HepG2 (cell line): ENCODE measurements around the gene PLXNB2. TPM values are rescaled to one million over a fixed set of nuclear protein-coding genes. Genes with fewer than 3 reads are reported as not detected.

Experiments
- CEBPG ChIP-seq: IDR thresholded peaks from 2 replicates; pipeline ENCODE4 v1.6.1; 2016
- CHD2 ChIP-seq: IDR thresholded peaks from 2 replicates; pipeline ENCODE4 v1.6.1; 2011; ENCODE audit warnings: low read depth, low read length, improper control_type of control experiment
- MIER3 ChIP-seq: IDR thresholded peaks from 2 replicates; pipeline ENCODE4 v1.6.1; 2016; ENCODE audit warnings: missing compliant biosample characterization, borderline replicate concordance
- NFIC ChIP-seq: IDR thresholded peaks from 2 replicates; pipeline ENCODE4 v1.6.1; 2012; ENCODE audit warnings: mild to moderate bottlenecking, low read length, inconsistent platforms
- SIN3B ChIP-seq: fragments of 150-350 bp; IDR thresholded peaks from 2 replicates; pipeline ENCODE4 v1.6.1; 2014; ENCODE audit warnings: low read length
- SMAD3 ChIP-seq: sonication (generic); formaldehyde crosslinking; IDR thresholded peaks from 2 replicates; pipeline ENCODE4 v1.4.0; 2020; ENCODE audit warnings: missing genetic modification reagents
- TBX2 ChIP-seq: sonication (generic); formaldehyde crosslinking; IDR thresholded peaks from 2 replicates; pipeline ENCODE4 v1.5.0; 2020; ENCODE audit warnings: missing genetic modification reagents, mild to moderate bottlenecking, borderline replicate concordance
- ZFP90 ChIP-seq: sonication (generic); formaldehyde crosslinking; IDR thresholded peaks from 2 replicates; pipeline ENCODE4 v1.8.0; 2022; ENCODE audit warnings: missing genetic modification reagents, mild to moderate bottlenecking, inconsistent platforms, borderline replicate concordance
- ZKSCAN5 ChIP-seq: sonication (generic); formaldehyde crosslinking; IDR thresholded peaks from 2 replicates; pipeline ENCODE4 v1.5.1; 2020; ENCODE audit warnings: mild to moderate bottlenecking, missing genetic modification reagents
- ZNF180 ChIP-seq: sonication (generic); formaldehyde crosslinking; IDR thresholded peaks from 2 replicates; pipeline ENCODE4 v1.4.0; 2020; ENCODE audit warnings: low read depth, missing genetic modification reagents, borderline replicate concordance
- ZNF446 ChIP-seq: sonication (generic); formaldehyde crosslinking; IDR thresholded peaks from 2 replicates; pipeline ENCODE4 v1.5.0; 2020; ENCODE audit warnings: mild to moderate bottlenecking, missing genetic modification reagents
- ZNF577 ChIP-seq: sonication (generic); formaldehyde crosslinking; IDR thresholded peaks from 2 replicates; pipeline ENCODE4 v1.4.0; 2020; ENCODE audit warnings: mild to moderate bottlenecking, low read depth, missing genetic modification reagents, borderline replicate concordance
- ZNF775 ChIP-seq: sonication (generic); formaldehyde crosslinking; IDR thresholded peaks from 2 replicates; pipeline ENCODE4 v1.4.0; 2020; ENCODE audit warnings: missing genetic modification reagents, mild to moderate bottlenecking, moderate library complexity, borderline replicate concordance
- ZNF839 ChIP-seq: sonication (generic); formaldehyde crosslinking; IDR thresholded peaks from 2 replicates; pipeline ENCODE4 v1.4.0; 2020; ENCODE audit warnings: missing genetic modification reagents, mild to moderate bottlenecking, borderline replicate concordance
- ZNF850 ChIP-seq: sonication (generic); formaldehyde crosslinking; conservative IDR thresholded peaks from 2 replicates; pipeline ENCODE4 v1.9.0; 2021; ENCODE audit warnings: mild to moderate bottlenecking, missing genetic modification reagents
- polyA plus RNA-seq, 8 experiments: library from polyadenylated mRNA; depleted of rRNA in 3 of 8; stranded (reverse) in 7 of 8; unstranded in 1 of 8; fragments of >200 nt; fragmentation: Illumina TruSeq in 4 of 8; extraction: Trizol in 4 of 8; gene quantifications; 2 replicates each; pipeline versions ENCODE4 v1.2.1 to v1.2.3, GENCODE V29; 2011 to 2016; ENCODE audit warnings: low read depth in 4 of 8, missing spikeins in 1 of 8, mixed read lengths in 1 of 8; ENCODE audit not compliant: insufficient read depth in 1 of 8
- total RNA-seq, 5 experiments: library from RNA; depleted of rRNA; stranded (reverse); fragments of >200 nt; fragmentation: Illumina TruSeq; extraction: Trizol; gene quantifications; 2 replicates each; pipeline ENCODE4 v1.2.3, GENCODE V29; 2016; ENCODE audit warnings: low read depth in 1 of 5
- TF ChIP-seq, protein P1 (sequence below): sonication (generic); formaldehyde crosslinking; IDR thresholded peaks from 2 replicates; pipeline ENCODE4 v1.9.0; 2021; ENCODE audit warnings: missing genetic modification reagents, borderline replicate concordance
- TF ChIP-seq, protein P2 (sequence below): sonication (generic); formaldehyde crosslinking; IDR thresholded peaks from 2 replicates; pipeline ENCODE4 v1.4.0; 2020; ENCODE audit warnings: missing genetic modification reagents, borderline replicate concordance
- TF ChIP-seq, protein P3 (sequence below): fragments of 450-650 bp; IDR thresholded peaks from 2 replicates; pipeline ENCODE4 v1.6.1; 2017; ENCODE audit warnings: mild to moderate bottlenecking
- TF ChIP-seq, protein P4 (sequence below): sonication (generic); formaldehyde crosslinking; IDR thresholded peaks from 2 replicates; pipeline ENCODE4 v1.4.0; 2020; ENCODE audit warnings: mild to moderate bottlenecking, missing genetic modification reagents

The PLXNB2 gene
- total and polyA plus RNA-seq, 2 of the 13 experiments (the other 11 are each of a cell fraction or from before 2014, with no cell fraction given) = 32.6 to 68.9 TPM

DNA sequence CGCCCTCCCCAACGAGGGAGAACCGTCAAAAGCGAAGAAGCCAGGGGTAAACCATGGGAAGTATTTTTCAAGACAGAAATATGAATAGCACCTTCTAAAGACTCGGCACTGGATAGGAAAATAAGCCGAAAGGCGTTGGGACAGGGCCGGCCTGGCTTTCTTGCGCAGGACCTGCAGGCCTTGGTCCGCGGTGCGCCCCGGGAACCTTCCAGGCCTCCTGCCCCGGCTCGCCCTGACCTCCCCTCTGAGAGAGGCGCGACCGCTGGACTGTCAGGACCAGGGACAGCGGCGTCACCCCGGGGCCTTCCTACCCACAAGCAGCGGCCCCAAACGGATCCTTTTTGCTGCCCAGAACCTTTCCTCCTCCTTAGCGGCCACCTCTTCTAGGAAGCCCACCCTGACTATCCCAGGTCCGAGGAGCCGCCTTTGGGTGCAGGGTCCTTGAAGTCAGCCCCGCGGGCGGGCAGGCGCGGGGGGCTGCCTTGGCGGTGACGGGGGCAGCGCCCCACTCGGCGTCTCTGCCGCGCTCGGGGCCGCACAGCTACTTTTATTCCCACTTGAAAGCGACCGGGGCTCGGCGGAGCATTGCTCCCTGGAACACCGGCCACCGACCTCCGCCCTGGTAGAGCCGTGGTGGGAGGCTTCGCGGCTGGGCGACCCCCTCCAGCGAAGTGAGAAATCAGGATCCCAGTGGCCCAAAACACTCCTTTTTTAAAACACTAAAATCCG is 36.6 kb downstream of the PLXNB2 start (continued):
- TF ChIP-seq ZNF446 (CRISPR knock-in tag) (0 out of 2 replicates have a peak, but pooled peaks have one; percentile 54), CEBPG (no peak), ZNF850 (CRISPR knock-in tag) (no peak), ZKSCAN5 (0 out of 2 replicates have a peak, but pooled peaks have one; percentile 56), SIN3B (no peak), NFIC (no peak), ZNF839 (CRISPR knock-in tag) (peak; percentile 69; the same call in 1 of the 2 replicates), CHD2 (no peak), MIER3 (CRISPR knock-in tag) (no peak; the same call in 1 of the 2 replicates), ZNF577 (CRISPR knock-in tag) (no peak), SMAD3 (CRISPR knock-in tag) (peak; percentile 85; the same call in 1 of the 2 replicates), ZNF180 (CRISPR knock-in tag) (no peak), ZFP90 (peak; percentile 36; the same call in 1 of the 2 replicates), ZNF775 (CRISPR knock-in tag) (no peak), TBX2 (CRISPR knock-in tag) (peak; percentile 73)
- TF ChIP-seq, protein P1, sequence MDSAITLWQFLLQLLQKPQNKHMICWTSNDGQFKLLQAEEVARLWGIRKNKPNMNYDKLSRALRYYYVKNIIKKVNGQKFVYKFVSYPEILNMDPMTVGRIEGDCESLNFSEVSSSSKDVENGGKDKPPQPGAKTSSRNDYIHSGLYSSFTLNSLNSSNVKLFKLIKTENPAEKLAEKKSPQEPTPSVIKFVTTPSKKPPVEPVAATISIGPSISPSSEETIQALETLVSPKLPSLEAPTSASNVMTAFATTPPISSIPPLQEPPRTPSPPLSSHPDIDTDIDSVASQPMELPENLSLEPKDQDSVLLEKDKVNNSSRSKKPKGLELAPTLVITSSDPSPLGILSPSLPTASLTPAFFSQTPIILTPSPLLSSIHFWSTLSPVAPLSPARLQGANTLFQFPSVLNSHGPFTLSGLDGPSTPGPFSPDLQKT (CRISPR knock-in tag) = no peak
- TF ChIP-seq, protein P2, sequence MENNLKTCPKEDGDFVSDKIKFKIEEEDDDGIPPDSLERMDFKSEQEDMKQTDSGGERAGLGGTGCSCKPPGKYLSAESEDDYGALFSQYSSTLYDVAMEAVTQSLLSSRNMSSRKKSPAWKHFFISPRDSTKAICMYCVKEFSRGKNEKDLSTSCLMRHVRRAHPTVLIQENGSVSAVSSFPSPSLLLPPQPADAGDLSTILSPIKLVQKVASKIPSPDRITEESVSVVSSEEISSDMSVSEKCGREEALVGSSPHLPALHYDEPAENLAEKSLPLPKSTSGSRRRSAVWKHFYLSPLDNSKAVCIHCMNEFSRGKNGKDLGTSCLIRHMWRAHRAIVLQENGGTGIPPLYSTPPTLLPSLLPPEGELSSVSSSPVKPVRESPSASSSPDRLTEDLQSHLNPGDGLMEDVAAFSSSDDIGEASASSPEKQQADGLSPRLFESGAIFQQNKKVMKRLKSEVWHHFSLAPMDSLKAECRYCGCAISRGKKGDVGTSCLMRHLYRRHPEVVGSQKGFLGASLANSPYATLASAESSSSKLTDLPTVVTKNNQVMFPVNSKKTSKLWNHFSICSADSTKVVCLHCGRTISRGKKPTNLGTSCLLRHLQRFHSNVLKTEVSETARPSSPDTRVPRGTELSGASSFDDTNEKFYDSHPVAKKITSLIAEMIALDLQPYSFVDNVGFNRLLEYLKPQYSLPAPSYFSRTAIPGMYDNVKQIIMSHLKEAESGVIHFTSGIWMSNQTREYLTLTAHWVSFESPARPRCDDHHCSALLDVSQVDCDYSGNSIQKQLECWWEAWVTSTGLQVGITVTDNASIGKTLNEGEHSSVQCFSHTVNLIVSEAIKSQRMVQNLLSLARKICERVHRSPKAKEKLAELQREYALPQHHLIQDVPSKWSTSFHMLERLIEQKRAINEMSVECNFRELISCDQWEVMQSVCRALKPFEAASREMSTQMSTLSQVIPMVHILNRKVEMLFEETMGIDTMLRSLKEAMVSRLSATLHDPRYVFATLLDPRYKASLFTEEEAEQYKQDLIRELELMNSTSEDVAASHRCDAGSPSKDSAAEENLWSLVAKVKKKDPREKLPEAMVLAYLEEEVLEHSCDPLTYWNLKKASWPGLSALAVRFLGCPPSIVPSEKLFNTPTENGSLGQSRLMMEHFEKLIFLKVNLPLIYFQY (CRISPR knock-in tag) = peak; percentile 79
- TF ChIP-seq, protein P3, sequence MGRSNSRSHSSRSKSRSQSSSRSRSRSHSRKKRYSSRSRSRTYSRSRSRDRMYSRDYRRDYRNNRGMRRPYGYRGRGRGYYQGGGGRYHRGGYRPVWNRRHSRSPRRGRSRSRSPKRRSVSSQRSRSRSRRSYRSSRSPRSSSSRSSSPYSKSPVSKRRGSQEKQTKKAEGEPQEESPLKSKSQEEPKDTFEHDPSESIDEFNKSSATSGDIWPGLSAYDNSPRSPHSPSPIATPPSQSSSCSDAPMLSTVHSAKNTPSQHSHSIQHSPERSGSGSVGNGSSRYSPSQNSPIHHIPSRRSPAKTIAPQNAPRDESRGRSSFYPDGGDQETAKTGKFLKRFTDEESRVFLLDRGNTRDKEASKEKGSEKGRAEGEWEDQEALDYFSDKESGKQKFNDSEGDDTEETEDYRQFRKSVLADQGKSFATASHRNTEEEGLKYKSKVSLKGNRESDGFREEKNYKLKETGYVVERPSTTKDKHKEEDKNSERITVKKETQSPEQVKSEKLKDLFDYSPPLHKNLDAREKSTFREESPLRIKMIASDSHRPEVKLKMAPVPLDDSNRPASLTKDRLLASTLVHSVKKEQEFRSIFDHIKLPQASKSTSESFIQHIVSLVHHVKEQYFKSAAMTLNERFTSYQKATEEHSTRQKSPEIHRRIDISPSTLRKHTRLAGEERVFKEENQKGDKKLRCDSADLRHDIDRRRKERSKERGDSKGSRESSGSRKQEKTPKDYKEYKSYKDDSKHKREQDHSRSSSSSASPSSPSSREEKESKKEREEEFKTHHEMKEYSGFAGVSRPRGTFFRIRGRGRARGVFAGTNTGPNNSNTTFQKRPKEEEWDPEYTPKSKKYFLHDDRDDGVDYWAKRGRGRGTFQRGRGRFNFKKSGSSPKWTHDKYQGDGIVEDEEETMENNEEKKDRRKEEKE = no peak
- TF ChIP-seq, protein P4, sequence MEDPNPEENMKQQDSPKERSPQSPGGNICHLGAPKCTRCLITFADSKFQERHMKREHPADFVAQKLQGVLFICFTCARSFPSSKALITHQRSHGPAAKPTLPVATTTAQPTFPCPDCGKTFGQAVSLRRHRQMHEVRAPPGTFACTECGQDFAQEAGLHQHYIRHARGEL = no peak
